Fibroblast of gingiva (primary cell): Measurements from ENCODE around the gene VPS13D.
A peak's percentile ranks its signal among the peaks of the same experiment; 100 is the strongest.

ENCODE experiments used
- DNase-seq: peaks from one replicate; pipeline ENCODE4 v3.0.0-alpha.2; 2011; ENCODE audit warnings: low read depth

Gene VPS13D

GRCh38 chr1:12491656-12492055 is 261.8 kb downstream of the VPS13D start:
- DNase-seq: peak; percentile 57

GRCh38 chr1:12495725-12496124 is 265.9 kb downstream of the VPS13D start:
- DNase-seq: no peak

GRCh38 chr1:12496154-12496961 is 266.5 kb downstream of the VPS13D start:
- no peak for DNase-seq

GRCh38 chr1:12499539-12500240 is 269.9 kb downstream of the VPS13D start:
- DNase-seq: peak; percentile 65

- peak; percentile 20 for DNase-seq
Measured at GRCh38 chr1:12501661-12502060, 271.8 kb downstream of the VPS13D start.

- no peak for DNase-seq
Measured at GRCh38 chr1:12502336-12503109, 272.7 kb downstream of the VPS13D start.

GRCh38 chr1:12503709-12504108 is 273.9 kb downstream of the VPS13D start:
- no peak for DNase-seq

GRCh38 chr1:12504601-12505000 is 274.8 kb downstream of the VPS13D start:
- no peak for DNase-seq

- DNase-seq: no peak
Measured at GRCh38 chr1:12505231-12505630, 275.4 kb downstream of the VPS13D start.

- no peak for DNase-seq
Measured at GRCh38 chr1:12505639-12506280, 275.9 kb downstream of the VPS13D start.

- no peak for DNase-seq
Measured at GRCh38 chr1:12506281-12507280, 276.8 kb downstream of the VPS13D start.

GRCh38 chr1:12507631-12508030 is 277.8 kb downstream of the VPS13D start:
- no peak for DNase-seq

GRCh38 chr1:12508849-12509248 is 279.0 kb downstream of the VPS13D start:
- DNase-seq: no peak

- no peak for DNase-seq
Measured at GRCh38 chr1:12511128-12511484, 281.3 kb downstream of the VPS13D start.

- no peak for DNase-seq
Measured at GRCh38 chr1:12511516-12512468, 282.0 kb downstream of the VPS13D start.

- DNase-seq: no peak
Measured at GRCh38 chr1:12513181-12513580, 283.4 kb downstream of the VPS13D start.

- DNase-seq: no peak
Measured at GRCh38 chr1:12514590-12514989, 284.8 kb downstream of the VPS13D start.

GRCh38 chr1:12515234-12515633 is 285.4 kb downstream of the VPS13D start:
- no peak for DNase-seq

GRCh38 chr1:12516741-12517140 is 286.9 kb downstream of the VPS13D start:
- no peak for DNase-seq
